ENCODE results near the gene RSBN1.
"Not testable (repeated sequence)": the region's sequence is repeated elsewhere in the genome, so short reads cannot be mapped to it uniquely, and the experiment has no call there.

RSBN1 gene

DNA sequence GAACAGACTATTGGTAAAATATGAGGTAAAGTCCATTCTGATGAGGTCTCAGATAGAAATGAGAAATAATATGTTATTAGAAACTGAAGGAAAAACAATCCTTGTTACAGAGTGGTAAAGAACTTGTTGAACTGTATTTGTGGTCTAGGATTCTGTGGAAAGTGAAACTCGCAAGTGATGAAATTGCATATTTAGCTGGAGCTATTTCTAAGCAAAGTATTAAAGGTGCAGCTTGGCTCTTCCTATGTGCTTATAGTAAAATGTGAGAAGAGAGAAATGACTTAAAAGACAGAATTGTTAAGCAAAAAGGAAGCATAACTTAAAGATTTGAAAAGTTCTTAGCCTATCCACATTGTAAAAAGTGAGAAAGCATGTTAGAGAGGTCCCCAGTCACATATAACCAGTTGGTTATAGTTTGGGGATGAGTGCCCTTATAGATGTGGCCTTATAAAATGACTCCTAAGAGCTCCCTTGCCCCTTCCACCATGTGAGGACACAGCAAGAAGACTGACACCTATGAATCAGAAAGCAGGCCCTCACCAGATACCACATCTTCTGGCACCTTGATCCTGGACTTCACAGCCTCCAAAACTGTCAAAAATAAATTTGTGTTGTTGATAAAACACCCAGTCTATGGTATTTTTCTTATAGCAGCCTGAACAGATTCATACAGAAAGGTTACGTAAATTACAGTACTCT, 77.8 kb downstream of the RSBN1 start:
- H3K4me1 ChIP-seq (ENCODE audit: control insufficient read depth, insufficient read depth, low read length, poor library complexity, severe bottlenecking), result no peaks in the 10 kb centered on the region
- peaks cover 76% of the 10 kb centered on the region for H3K36me3 ChIP-seq (ENCODE audit: control insufficient read depth, insufficient read depth, low read length)
- WGBS, 2 experiments (ENCODE audit: insufficient coverage in 2 of 2), result 86 to 100% methylated on average over 1 of the region's 2 CpGs
- no peak overlapping the region for H3K27ac ChIP-seq (ENCODE audit: low read depth, low read length, severe bottlenecking)
- no peaks in the 10 kb centered on the region for H3K9me3 ChIP-seq (ENCODE audit: control insufficient read depth, low read length)
- no peak overlapping the region for H3K4me3 ChIP-seq (ENCODE audit: extremely low read depth, insufficient read depth, low read length, poor library complexity, severe bottlenecking)

GRCh38 chr1:113732802-113733201, 79.5 kb downstream of the RSBN1 start:
- WGBS, 2 experiments (ENCODE audit: insufficient coverage in 2 of 2), result 89 to 100% methylated on average over 1 to 3 of the region's 5 CpGs
- Histone ChIP-seq H3K27ac (ENCODE audit: low read depth, low read length, severe bottlenecking) (no peak overlapping the region), H3K36me3 (ENCODE audit: control insufficient read depth, insufficient read depth, low read length) (peaks cover 77% of the 10 kb centered on the region), H3K9me3 (ENCODE audit: control insufficient read depth, low read length) (no peaks in the 10 kb centered on the region), H3K4me3 (ENCODE audit: extremely low read depth, insufficient read depth, low read length, poor library complexity, severe bottlenecking) (no peak overlapping the region), H3K4me1 (ENCODE audit: control insufficient read depth, insufficient read depth, low read length, poor library complexity, severe bottlenecking) (no peaks in the 10 kb centered on the region)

DNA sequence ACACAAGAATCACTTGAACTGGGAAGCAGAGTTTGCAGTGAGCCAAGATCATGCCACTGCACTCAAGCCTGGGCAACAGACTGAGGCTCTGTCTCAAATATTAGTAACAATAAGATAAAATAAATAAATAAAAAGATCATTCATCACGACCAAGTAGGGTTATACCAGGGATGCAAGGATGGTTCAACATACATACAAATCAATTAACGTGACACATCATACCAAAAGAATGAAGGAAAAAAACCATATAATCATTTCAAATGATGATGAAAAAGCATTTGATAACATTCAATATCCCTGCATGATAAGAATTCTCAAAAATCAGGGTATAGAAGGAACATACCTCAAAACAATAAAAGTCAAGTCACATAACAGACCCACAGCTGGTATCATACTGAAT, 91.3 kb downstream of the RSBN1 start:
- Histone ChIP-seq H3K36me3 (ENCODE audit: control insufficient read depth, insufficient read depth, low read length) (peaks cover 82% of the 10 kb centered on the region), H3K4me1 (ENCODE audit: control insufficient read depth, insufficient read depth, low read length, poor library complexity, severe bottlenecking) (no peaks in the 10 kb centered on the region), H3K27ac (ENCODE audit: low read depth, low read length, severe bottlenecking) (no peak overlapping the region), H3K9me3 (ENCODE audit: control insufficient read depth, low read length) (peaks cover 34% of the 10 kb centered on the region), H3K4me3 (ENCODE audit: extremely low read depth, insufficient read depth, low read length, poor library complexity, severe bottlenecking) (no peak overlapping the region)
- WGBS, 2 experiments (ENCODE audit: insufficient coverage in 2 of 2), result no CpG with 5 or more reads among the region's 2 CpGs

DNA sequence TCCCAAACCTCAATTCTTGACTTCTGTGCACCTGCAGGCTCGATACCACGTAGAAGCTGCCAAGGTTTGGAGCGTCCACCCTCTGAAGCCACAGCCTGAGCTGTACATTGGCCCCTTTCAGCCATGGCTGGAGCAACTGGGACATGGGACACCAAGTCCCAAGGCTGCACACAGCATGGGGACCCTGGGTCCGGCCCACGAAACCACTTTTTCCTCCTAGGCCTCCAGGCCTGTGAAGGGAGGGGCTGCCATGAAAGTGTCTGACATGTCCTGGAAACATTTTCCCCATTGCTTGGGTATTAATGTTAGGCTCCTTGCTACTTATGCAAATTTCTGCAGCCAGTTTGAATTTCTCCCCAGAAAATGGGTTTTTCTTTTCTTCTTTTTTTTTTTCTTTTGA, 93.7 kb downstream of the RSBN1 start:
- Histone ChIP-seq H3K36me3 (ENCODE audit: control insufficient read depth, insufficient read depth, low read length) (peaks cover 85% of the 10 kb centered on the region), H3K9me3 (ENCODE audit: control insufficient read depth, low read length) (peaks cover 34% of the 10 kb centered on the region)
- not testable (repeated sequence) for H3K4me1 ChIP-seq (ENCODE audit: control insufficient read depth, insufficient read depth, low read length, poor library complexity, severe bottlenecking); H3K27ac ChIP-seq (ENCODE audit: low read depth, low read length, severe bottlenecking); H3K4me3 ChIP-seq (ENCODE audit: extremely low read depth, insufficient read depth, low read length, poor library complexity, severe bottlenecking)
- 87 to 94% methylated on average over 3 to 5 of the region's 5 CpGs for WGBS, 2 experiments (ENCODE audit: insufficient coverage in 2 of 2)

GRCh38 chr1:113717506-113717905, 94.8 kb downstream of the RSBN1 start:
- H3K9me3 ChIP-seq (ENCODE audit: control insufficient read depth, low read length), result peaks cover 34% of the 10 kb centered on the region
- WGBS, 2 experiments (ENCODE audit: insufficient coverage in 2 of 2), result 90 to 100% methylated on average over 2 to 3 of the region's 6 CpGs
- H3K4me3 ChIP-seq (ENCODE audit: extremely low read depth, insufficient read depth, low read length, poor library complexity, severe bottlenecking); H3K27ac ChIP-seq (ENCODE audit: low read depth, low read length, severe bottlenecking); H3K4me1 ChIP-seq (ENCODE audit: control insufficient read depth, insufficient read depth, low read length, poor library complexity, severe bottlenecking): not testable (repeated sequence)
- peaks cover 79% of the 10 kb centered on the region for H3K36me3 ChIP-seq (ENCODE audit: control insufficient read depth, insufficient read depth, low read length)

- Histone ChIP-seq H3K27ac (ENCODE audit: low read depth, low read length, severe bottlenecking) (no peak overlapping the region), H3K36me3 (ENCODE audit: control insufficient read depth, insufficient read depth, low read length) (peaks cover 73% of the 10 kb centered on the region), H3K4me3 (ENCODE audit: extremely low read depth, insufficient read depth, low read length, poor library complexity, severe bottlenecking) (no peak overlapping the region), H3K4me1 (ENCODE audit: control insufficient read depth, insufficient read depth, low read length, poor library complexity, severe bottlenecking) (no peaks in the 10 kb centered on the region), H3K9me3 (ENCODE audit: control insufficient read depth, low read length) (peaks cover 18% of the 10 kb centered on the region)
- WGBS, 2 experiments (ENCODE audit: insufficient coverage in 2 of 2), result 90 to 93% methylated on average over 3 of the region's 3 CpGs
Measured at GRCh38 chr1:113714606-113715269, 97.5 kb downstream of the RSBN1 start.

Measured in mesodermal cell (in vitro differentiated cells).